Stimulated activated CD4-positive, alpha-beta T cell treated with anti-CD3 and anti-CD28 coated beads, Interleukin-15, amount 100 ng/mL, for 24 hours (primary cell): ENCODE data around the gene ZGLP1.

Experiments
- DNase-seq: peaks from one replicate; pipeline ENCODE4 v3.0.0-alpha.2; 2020

Gene ZGLP1

DNA sequence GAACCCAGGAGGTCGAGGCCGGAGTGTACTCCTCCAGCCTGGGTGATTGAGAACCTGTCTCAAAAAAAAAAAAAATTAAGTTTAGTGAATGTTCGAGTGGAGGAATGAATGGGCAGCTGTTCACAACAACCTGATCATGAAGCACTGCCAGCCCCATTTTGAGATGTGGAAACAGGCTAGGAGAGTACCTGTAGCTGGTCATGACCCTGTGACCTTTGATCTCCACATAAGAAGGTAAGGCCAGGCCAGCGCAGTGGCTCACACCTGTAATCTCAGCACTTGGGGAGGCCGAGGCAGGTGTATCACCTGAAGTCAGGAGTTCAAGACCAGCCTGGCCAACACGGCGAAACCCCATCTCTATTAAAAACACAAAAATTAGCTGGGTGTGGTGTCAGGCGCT lies 16.1 kb upstream of the ZGLP1 start:
- no peak for DNase-seq

DNA sequence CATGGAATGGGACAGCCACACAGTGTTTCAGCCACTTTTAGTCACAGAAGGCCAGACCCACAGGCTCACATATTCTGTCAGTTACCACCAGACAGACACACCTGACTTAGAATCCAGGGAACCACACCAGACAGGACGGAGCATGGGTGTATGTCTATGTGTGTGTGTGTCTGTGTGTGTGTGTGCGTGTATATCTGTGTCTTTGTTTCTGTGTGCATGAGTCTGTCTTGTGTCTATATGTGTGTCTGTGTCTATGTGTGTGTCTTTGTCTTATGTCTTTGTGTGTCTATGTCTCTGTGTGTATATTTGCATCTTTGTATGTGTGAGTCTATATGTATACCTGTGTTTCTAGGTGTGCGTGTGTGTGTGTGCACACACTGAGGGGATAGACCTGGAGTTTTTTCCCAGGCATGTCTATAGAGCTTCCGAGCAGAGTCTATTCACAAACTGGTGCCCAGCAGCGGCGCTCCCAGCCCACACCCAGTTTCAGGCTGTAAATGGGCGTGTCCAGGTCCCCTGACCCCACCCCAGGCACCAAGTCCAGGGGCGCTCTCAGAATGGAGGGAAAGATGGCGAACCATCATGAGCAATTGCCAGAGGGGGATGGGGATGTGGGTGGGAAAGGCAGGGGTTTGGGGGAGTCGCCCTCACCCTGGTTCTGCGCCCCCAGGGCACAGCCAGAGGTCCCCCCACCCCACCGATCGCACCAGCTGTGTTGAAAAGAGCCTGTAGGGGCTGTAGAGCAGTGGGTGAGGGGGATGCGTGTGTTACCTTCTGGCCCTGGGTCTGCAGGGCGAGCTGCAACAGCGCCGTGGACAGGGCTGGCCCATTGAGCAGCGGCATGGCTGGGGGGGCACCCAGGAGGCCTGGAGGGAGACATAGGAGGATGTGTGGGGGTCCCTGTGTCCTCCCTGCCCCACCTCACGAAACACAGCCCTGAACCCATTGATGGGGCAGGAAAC lies 12.5 kb upstream of the ZGLP1 start:
- no peak for DNase-seq

DNA sequence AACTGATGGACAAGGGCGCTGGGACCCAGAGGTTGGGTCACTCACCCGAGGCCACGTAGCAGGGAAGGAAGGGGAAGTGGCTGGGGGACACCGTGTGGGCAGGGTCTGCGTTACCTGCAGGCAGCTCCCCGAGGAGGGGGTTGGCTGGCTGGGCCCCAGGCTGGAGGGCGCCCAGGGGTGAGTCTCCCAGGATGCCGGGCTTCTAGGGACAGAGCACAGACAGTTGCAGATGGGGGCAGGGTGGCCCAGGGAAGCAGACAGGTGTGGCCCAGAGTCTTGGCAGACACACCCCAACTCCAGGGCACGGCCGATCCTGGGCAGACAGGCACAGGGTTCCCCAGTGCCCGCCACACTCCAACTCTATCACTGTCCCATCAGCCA lies 11.8 kb upstream of the ZGLP1 start:
- no peak for DNase-seq

DNA sequence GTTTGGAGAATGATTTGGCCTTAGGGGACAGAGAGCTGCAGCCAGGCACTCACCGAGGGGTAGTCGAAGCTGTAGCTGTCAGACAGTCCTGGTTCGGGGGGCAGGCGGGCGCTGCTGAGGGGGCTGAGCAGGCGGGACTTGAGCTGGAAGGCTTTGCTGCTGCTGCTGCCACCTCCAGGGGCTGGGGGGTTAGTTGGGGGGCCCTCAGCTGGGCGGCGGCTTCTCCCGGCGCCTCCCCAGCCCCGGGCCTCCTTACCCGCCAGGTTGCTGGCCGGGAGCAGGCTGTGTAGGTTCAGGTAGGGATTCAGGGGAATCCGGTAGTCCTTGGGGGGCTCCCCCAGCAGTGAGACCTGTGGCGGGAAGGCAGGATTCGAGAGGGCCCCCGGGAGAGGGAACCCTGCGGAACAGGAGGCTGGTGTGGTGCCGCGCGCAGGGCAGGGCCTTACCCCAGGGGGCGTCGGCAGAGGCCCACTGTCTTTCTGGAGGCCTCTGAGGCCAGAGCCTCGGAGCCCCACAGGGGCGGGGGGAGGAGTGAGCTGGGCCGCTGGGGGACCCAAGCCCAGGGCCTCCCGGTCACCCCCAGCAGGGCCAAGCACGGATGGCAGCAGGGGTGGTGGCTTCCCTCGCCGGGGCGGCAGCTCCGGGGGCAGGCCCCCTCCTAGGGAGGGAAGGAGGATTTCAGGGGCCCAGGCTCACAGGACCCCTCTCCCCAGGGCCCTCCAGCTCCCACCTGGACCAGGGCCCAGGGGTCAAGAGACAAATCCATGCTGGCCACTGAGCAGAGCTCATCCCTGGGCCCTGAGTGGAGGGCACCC lies 11.2 kb upstream of the ZGLP1 start:
- DNase-seq = no peak

DNA sequence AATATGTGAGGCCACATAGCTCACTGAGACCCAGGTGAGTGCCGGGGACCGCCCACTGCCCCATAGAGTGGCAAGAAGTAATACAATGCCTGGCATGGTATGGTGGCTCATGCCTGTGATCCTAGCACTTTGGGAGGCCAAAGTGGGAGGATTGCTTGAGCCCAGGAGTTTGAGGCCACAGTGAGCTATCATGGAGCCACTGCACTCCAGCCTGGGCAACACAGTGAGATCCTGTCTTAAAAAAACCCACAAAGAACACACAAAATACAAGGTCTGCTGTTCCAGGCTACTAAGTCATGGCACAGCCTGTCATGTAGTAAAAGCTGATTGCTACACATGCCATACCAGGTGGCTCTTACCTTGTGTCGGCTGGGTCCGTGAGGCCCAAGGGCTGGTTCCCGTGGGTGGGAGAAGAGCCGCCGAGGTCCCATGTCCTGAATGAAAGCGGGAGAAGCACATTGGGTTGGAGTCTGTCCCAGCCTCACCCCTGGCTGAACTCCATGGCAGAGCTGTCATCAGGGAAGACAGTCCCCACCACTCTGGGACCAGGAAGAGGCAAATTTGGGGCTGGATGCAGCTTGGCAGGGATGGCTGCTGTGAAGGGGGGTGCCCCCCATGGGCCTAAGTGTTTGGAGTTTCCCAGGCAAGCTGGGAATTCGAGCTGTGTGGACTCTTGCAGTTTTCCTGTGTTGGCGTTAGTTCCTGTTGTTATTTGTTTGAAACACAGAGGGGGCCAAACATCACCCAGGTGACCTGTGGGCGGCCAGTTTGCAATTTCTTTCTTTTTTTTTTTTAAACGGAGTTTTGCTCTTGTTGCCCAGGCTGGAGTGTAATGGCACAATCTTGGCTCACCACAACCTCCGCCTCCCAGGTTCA lies 9.4 kb upstream of the ZGLP1 start:
- DNase-seq = no peak

DNA sequence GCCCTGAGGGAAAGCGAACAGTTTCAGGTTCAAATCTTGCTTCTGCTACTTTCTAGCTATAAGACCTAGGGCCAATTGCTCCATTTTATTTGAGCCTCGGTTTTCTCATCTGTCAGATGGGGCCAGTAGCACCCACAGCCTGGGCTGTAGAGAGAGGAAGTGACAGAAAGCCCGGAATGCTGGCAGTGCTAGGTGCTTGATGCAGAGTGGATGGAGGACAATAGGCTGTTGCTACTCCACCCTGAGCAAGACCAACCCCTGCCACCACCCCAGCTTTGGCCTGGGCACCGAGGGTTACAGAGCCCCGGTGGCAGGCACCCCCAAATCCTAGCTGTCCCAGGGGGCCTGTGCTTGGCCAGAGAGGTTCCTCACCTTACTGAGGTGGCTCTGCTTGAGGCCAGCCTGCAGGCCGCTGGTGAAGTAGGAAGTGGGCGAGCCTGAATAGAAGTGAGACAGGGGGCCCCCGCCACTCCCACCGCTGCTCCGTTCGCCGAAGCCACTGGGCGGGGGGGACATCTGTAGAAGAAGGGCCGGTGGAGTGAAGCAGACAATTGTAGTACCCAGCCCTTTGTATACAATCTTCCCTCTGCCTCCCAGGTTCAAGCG lies 8.3 kb upstream of the ZGLP1 start:
- DNase-seq = no peak

DNA sequence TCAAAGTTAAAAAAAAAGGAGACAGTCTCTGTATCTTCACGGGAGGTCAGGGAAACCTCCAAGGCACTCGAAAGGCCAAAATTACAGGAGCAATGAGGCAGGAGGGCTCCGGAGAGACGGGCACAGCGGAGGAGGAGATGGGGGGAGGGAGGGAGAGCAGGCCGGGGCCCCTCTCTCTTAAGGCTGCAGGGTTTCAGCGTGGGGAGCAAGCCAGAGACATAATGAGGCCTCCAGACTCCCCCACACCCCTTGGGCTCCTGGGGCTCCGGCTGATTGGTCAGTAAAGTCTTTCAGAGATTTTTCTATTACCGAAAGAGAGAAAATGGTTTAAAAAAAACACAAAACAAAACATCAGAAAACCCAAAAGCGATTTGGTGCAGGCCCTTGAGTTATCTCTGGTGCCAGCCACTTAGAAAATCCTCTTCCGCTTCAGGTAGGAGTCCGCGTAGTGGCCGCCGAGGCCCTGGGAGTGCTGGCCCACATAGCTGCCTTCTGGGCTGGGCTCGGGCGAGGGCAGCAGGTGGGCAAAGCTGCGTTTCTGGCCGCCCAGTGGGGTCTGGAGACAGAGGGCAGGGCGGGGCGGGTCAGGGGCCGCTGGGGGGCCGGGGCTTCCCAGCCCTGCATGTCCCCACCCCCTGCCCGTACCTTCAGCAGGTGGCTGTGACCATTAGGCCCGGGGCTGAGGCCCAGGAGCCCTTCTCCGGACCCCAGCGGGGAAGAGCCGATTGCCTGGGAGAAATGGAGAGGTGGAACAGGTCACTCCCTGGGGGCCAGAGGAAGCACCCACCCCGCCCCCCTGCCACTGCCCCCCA lies 7.6 kb upstream of the ZGLP1 start:
- DNase-seq = no peak

DNA sequence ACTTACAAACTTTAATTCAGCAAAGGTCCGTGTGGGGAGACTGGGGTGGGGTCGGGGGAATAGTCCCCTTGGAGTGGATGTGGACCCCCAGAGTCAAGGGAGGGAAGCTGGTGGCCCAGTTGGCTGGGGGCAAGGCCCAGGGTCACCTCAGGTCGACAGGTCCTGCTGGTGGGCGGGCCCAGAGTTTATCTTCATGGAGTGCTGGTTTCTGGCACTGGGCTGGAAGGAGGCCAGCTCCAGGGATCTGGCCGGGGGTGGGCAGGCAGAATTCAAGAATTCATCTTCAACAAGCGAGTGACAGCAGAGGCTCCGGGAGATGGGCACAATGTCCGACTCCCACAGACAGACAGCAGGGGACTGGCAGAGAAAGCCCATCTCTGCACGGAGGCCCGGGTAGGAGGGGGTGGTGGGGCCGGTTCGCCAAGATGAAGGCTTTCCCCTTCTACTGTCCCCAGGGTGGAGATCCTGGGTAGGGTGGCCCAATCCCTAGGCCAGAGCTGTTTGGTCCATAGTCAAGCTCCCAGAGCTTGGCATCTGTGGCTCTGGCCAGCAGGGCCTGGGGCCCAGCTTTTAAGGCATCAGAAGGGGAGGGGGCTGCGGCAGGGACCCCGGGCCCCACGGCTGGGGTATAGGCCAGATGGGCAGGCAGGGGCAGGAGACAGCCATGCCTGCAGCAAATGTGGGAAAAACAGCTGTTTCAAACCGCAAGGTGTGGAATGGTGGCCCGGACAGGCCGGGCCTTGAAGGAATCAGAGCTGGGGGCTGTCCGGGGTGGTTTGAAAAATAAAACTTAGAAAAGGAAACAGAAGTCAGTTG lies 6.8 kb upstream of the ZGLP1 start:
- no peak for DNase-seq

DNA sequence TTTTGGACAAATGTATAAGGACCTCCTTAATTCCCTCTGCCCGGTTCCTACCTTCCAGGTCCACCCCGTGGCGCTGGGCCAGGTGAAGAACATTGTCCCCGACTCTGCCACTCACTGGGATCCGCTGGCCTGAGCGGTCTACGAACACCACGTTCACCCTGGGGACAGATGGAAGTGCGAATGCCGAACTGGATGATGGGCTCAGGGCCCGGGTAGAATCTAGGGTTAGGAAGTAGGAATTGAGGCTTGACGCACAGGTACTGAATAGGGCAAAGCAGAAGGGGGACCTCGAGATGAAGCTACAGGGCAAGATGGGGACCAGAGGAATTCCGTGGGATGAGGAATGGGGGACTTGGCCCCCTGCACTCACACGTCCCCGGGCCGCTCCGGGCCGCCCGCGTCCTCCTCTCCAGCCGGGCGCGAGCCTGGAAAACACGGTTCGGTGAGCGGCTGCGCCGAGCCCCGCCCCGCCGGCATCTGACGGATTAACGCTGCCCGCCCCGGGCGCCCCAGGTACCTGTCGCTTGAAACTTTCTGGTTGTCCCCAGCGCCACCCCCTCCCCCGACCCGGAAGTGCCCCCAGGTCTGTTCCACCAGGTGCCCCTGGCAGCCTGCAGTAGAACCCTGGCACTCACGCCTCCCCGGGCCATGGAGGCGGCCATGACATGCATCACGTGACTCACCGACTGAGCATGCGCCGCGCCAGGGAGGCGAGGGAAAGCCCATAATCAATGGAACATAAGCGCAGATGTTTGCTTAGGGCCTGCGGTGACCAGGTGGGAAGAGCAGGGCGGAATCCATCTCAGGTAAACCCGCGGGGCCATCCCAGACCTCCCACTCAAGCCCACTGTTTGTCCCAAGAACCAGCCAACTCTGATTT lies 6.0 kb upstream of the ZGLP1 start, which contains the start of gene FDX2:
TSS of gene FDX2 (minus strand) at position 681 of the 880 bp plus-strand sequence. CDS start at position 662, 19 bp downstream.
- peak; percentile 95 for DNase-seq

DNA sequence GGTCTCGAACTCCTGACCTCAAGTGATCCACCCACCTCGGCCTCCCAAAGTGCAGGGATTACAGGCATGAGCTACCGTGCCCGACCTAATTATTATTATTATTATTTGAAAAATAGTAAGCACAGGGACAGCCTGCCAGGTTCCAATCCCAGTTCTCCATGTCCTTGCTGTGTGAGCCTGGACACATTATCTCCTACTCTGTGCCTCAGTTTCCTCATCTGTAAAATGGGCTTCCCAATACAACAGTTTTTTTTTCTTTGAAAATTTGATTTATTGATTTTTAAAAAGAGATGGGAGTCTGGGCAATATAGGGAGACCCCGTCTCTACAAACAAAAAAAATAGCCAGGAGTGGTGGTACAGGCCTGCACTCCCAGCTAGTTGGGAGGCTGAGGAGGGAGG lies 3.3 kb downstream of the ZGLP1 start:
- no peak for DNase-seq

DNA sequence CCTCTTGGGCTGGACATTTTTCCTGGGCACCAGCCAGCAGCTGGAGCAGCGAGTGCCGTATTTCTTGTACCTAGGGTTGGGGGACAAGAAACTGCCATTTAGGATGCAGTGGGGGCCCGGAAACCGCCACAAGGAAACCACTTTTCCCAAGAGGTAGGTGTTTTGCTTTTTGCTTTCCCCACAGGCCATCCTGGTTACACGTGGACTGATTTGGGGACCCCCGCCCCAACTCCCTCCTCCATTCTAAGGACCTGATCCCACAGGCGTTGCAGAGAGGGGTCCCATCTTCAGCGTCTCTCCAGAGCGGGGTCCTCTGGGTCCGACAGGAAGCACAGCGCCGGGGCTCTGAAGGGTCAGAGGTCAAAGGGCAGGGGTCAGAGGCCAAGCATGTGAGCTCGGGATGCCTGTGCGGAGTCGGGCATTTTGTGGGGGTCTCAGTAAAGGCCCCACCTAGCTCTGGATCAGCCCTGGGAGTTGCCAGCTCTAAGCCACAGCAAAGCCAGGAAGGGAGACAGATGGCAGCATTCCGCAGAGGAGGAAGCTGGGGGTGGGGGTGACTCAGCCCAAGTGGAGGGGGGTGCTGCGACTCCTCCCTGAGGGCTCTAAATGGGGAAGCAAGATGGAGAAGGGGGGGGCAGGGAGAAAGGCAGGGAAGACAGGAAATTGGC lies 4.3 kb downstream of the ZGLP1 start:
- DNase-seq = no peak

DNA sequence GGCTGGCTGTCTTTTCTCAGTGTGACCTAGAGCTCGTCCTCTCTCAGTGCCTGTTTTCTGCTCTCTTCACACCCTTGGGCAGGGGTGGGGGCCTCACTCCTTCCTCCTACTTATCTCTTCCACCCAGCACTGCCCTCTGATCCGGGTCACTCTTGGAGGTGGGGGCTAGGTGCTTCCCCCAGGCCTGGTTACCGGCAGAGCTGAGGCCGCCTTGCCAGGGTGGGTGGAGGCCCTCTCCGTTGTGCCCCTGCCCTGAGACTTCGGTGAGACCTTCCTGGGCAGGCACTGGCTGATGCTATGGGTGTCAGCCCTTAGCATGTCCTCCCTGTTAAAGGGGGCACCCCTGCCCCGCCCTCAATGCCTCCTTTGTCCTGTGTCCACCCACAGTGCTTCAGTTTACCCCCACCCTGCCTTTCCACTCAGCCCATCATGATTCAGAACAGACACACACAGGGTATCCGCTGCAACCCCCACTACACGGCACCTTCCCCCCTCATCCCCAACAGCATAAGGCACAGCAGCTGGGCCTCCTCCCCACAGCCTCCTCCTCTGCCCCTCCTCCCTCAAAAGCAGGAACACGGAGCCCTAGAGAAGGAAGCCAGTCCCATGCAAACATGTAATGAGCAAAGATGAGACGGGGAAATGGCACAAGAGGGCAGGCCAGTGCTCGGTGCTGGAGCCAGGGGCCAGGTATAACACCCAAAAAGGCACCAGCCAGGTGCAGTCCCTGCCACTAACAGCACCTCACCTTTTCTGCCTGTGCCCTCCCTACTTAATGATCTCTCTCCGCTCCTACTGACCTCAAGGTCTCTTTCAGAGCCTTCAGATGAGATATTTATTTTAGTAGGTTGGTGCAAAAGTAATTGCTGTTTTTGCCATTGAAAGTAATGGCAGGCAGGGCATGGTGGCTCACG lies 9.8 kb downstream of the ZGLP1 start:
- no peak for DNase-seq

DNA sequence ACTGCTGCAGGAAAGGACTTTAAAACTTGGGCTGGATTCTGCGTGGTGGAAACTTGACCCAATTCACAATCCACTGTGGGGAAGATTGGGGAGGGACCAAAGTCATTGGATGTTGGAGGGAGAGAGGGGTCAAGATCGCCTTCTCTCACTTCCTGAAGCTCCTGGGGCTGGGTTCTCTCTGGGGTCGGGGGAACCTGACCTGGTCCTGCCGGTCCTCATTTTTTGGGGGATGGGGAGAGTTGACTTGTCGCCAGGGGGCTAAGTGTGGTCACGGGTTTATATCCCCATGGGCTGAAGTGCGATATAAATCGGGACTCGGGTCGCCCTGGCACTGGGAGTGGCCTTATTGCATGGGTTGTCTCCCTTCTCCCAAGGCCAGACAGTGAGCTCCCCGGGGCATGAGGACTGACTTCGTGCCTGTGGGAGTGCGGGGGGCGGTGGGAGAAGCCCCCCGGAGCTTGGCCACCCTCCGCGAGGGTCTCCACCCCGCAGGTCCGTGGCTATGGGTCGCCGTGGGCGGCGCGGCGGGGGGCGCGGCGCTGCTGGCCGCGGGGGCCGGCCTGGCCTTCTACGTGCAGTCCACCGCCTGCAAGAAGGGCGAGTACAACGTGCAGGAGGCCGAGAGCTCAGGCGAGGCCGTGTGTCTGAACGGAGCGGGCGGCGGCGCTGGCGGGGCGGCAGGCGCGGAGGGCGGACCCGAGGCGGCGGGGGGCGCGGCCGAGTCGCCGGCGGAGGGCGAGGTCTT lies 13.6 kb downstream of the ZGLP1 start:
- no peak for DNase-seq

DNA sequence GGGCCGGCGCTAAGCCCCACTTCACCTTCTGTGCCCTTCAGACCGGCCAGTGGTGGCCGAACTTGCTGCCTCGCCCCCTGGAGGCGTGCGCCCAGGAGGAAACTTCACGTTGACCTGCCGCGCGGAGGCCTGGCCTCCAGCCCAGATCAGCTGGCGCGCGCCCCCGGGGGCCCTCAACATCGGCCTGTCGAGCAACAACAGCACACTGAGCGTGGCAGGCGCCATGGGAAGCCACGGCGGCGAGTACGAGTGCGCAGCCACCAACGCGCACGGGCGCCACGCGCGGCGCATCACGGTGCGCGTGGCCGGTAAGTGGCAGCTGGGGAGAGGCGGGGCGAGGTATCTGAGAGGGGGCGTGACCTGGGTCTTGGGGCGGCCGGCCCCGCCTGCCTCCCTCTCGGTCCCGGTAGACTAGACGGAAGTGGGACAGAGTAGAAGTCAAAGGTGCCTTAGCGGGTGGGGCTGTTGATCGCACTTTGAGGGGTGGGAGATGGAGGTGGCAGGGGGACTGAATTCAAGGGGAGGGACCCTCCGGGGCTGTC lies 14.2 kb downstream of the ZGLP1 start:
- DNase-seq = peak; percentile 69

DNA sequence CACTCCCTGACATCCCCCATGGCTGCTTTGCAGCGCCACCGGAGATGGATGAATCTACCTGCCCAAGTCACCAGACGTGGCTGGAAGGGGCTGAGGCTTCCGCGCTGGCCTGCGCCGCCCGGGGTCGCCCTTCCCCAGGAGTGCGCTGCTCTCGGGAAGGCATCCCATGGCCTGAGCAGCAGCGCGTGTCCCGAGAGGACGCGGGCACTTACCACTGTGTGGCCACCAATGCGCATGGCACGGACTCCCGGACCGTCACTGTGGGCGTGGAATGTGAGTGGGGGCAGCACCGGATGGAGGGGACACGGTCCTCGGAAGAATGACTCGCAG lies 15.3 kb downstream of the ZGLP1 start:
- DNase-seq = peak; percentile 23

DNA sequence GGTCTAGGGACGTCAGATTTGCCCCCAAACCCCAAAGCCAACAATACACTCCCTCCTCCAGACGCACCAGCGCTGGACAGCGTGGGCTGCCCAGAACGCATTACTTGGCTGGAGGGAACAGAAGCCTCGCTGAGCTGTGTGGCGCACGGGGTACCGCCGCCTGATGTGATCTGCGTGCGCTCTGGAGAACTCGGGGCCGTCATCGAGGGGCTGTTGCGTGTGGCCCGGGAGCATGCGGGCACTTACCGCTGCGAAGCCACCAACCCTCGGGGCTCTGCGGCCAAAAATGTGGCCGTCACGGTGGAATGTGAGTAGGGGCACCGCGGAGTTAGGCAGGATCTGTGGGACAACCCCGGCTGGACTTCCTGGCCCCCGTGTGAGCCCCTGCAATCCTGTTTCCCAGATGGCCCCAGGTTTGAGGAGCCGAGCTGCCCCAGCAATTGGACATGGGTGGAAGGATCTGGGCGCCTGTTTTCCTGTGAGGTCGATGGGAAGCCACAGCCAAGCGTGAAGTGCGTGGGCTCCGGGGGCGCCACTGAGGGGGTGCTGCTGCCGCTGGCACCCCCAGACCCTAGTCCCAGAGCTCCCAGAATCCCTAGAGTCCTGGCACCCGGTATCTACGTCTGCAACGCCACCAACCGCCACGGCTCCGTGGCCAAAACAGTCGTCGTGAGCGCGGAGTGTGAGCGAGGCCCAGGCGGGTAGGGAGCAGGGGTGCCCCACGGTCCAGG lies 15.8 kb downstream of the ZGLP1 start:
- DNase-seq = no peak
